HAP-1 (cell line): Measurements from ENCODE around the gene RWDD1.
A peak's percentile ranks its signal among the peaks of the same experiment; 100 is the strongest.

Experiments
- DNase-seq, 2 experiments: peaks; one replicate each; pipeline ENCODE4 v3.0.0-alpha.2; 2016 to 2020; ENCODE audit warnings: low spot score in 2 of 2
- H3K27me3 ChIP-seq: fragments of 250-450 bp; sonication (Bioruptor Pico); 2 replicates; pipeline ENCODE4 v1.5.1; 2020; ENCODE audit warnings: low read depth, mild to moderate bottlenecking, moderate library complexity
- H3K36me3 ChIP-seq: fragments of 250-450 bp; sonication (Bioruptor Pico); replicated peaks from 2 replicates; pipeline ENCODE4 v1.5.1; 2020; ENCODE audit warnings: mild to moderate bottlenecking
- H3K4me1 ChIP-seq: fragments of 250-450 bp; sonication (Bioruptor Pico); 2 replicates; pipeline ENCODE4 v1.5.1; 2020; ENCODE audit warnings: mild to moderate bottlenecking
- H3K4me3 ChIP-seq: fragments of 250-450 bp; sonication (Bioruptor Pico); 2 replicates; pipeline ENCODE4 v1.5.1; 2020; ENCODE audit warnings: mild to moderate bottlenecking, moderate library complexity
- H3K9me3 ChIP-seq: fragments of 250-450 bp; sonication (Bioruptor Pico); 2 replicates; pipeline ENCODE4 v1.5.1; 2020; ENCODE audit warnings: mild to moderate bottlenecking, moderate library complexity
- in situ Hi-C: fragments of 300-500 bp; cut with MboI; formaldehyde crosslinking; loops from 3 replicates; pipeline ENCODE4 v1.14.3; 2020; ENCODE audit warnings: low sequenced_read_pairs, inconsistent platforms, mixed read lengths

RWDD1 gene

GRCh38 chr6:116564921-116565872, 6.1 kb upstream of the RWDD1 start:
- DNase-seq: no peak
- Histone ChIP-seq H3K36me3 (no peaks in the 10 kb centered on the region), H3K27me3 (peaks cover 6% of the 10 kb centered on the region; the same call in 1 of the 2 replicates), H3K4me3 (no peak overlapping the region), H3K4me1 (peaks cover 4% of the 10 kb centered on the region), H3K9me3 (no peaks in the 10 kb centered on the region)
- in situ Hi-C loops: loop anchor here (10.0 kb wide), 1 partner anchor 290 kb away; the partner anchor contains the start of gene TSPYL1

- DNase-seq: no peak
- no peaks in the 10 kb centered on the region for H3K9me3 ChIP-seq
- H3K36me3 ChIP-seq: peaks cover 3% of the 10 kb centered on the region; the same call in 1 of the 2 replicates
- in situ Hi-C loops: loop anchor here (10.0 kb wide), 1 partner anchor 293 kb away; the partner anchor contains the start of gene TSPYL1
- no peak overlapping the region for H3K4me3 ChIP-seq
- peaks cover 6% of the 10 kb centered on the region; the same call in 1 of the 2 replicates for H3K27me3 ChIP-seq
- peaks cover 13% of the 10 kb centered on the region for H3K4me1 ChIP-seq
Observed at GRCh38 chr6:116568111-116568510, 3.2 kb upstream of the RWDD1 start.

DNA sequence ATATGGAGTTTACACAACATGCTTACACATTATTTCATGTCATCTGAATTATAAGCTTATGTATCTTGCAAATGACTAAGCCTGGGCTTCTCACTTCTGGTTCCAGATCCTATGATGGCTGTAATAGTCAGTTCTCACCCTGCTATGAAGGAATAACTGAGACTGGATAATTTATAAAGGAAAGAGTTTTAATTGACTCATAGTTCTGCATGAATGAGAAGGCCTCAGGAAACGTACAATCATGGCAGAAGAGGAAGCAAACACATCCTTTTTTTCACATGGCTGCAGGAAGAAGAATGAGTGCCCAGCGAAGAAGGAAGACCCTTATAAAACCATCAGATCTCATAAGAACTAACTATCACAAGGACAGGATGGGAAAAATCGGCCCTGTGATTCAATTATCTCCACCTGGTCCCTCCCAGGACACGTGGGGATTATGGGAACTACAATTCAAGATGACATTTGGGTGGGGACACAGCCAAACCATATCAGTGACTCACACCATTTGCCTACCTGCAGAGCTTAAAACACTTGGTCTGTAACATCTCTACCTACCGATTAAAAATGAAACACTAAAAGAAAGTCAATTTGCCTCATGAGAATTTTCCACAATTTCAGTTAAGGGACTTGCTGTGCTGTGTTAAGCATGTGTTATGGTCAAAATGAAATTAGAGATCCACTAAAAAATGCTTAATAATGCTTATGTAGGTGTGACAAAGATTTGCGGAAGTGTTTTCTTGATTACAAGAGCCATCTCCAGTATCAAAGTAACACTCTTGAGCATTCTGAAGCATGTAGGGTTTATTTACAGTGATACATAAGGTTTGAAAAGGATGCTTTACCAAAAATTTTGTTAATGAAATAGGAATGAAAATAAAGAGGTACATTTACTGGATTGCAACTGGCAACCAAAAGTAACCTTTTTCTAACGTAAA, 2.2 kb upstream of the RWDD1 start:
- in situ Hi-C loops: loop anchor here (10.0 kb wide), 1 partner anchor 294 kb away; the partner anchor contains the start of gene TSPYL1
- H3K27me3 ChIP-seq: no peaks in the 10 kb centered on the region; the same call in 1 of the 2 replicates
- peaks cover 6% of the 10 kb centered on the region; the same call in 1 of the 2 replicates for H3K36me3 ChIP-seq
- no peak for DNase-seq
- H3K9me3 ChIP-seq: no peaks in the 10 kb centered on the region
- no peak overlapping the region for H3K4me3 ChIP-seq
- peaks cover 21% of the 10 kb centered on the region for H3K4me1 ChIP-seq

DNA sequence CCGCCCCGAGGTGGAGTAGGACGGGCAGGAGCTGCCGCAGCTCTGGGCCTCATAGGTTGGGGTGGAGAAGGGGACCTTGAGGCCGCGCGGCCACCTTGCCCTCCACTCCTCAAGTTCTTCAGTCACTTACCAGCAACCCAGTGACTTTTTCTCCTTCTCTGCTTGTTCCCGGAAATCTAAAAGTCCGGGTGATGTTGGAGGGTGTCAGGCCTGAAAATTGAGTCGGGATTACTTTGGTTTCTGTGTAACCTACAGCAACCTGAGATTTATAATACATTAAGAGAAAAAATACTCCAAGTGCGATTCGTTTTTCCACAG, 338 bp downstream of the RWDD1 start:
- in situ Hi-C loops: no loop called here
- peak overlapping the region; percentile 78 for H3K4me3 ChIP-seq
- peaks cover 14% of the 10 kb centered on the region; the same call in 1 of the 2 replicates for H3K36me3 ChIP-seq
- H3K4me1 ChIP-seq: peaks cover 25% of the 10 kb centered on the region
- no peaks in the 10 kb centered on the region for H3K9me3 ChIP-seq
- DNase-seq: no peak
- no peaks in the 10 kb centered on the region for H3K27me3 ChIP-seq

DNA sequence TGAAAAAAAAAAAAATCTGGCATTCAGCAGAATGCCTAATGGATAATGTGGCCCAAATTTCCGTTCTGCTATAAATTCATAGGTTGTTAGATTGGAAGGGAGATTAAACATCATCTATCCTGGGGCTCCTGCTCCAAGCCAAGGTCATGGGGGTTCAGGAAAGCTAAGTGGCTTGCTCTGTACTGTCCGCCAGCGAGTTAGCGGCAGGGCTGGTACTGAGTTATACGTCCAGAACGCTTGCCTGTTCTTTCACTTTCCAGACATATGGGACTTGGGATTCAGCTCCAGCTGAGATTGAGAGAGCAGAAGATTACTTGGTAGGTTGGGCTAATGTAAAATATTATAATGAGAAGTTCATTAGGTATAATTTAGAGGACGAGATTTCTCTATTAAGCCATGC, 858 bp downstream of the RWDD1 start:
- no peaks in the 10 kb centered on the region for H3K27me3 ChIP-seq
- peaks cover 18% of the 10 kb centered on the region for H3K36me3 ChIP-seq
- H3K4me3 ChIP-seq: peak overlapping the region; percentile 78
- in situ Hi-C loops: no loop called here
- H3K4me1 ChIP-seq: peaks cover 25% of the 10 kb centered on the region
- no peaks in the 10 kb centered on the region for H3K9me3 ChIP-seq
- peak; percentile 22 to 32 for DNase-seq

DNA sequence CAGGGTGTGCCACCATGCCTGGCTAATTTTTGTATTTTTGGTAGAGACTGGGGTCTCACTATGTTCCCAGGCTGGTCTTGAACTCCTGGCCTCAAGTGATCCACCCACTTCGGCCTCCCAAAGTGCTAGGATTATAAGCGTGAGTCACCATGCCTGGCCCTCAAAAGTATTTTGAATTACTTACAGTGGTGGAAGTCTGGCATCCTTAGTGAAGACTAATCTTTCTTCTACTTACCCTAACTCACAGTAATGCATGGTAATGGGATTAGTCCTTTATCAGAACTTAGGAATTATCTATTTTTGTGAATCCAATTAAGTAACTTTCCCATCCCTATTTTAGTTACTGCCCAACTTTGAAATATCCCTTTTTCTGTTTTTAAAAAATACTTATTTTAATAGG, 3.9 kb downstream of the RWDD1 start:
- Histone ChIP-seq H3K9me3 (no peaks in the 10 kb centered on the region), H3K4me3 (no peak overlapping the region), H3K4me1 (peaks cover 24% of the 10 kb centered on the region), H3K27me3 (no peaks in the 10 kb centered on the region), H3K36me3 (peaks cover 20% of the 10 kb centered on the region)
- no peak for DNase-seq
- in situ Hi-C loops: no loop called here

GRCh38 chr6:116577486-116577885, 6.2 kb downstream of the RWDD1 start:
- peaks cover 22% of the 10 kb centered on the region for H3K4me1 ChIP-seq
- H3K36me3 ChIP-seq: peaks cover 26% of the 10 kb centered on the region
- no peak for DNase-seq
- H3K4me3 ChIP-seq: no peak overlapping the region
- no peaks in the 10 kb centered on the region for H3K27me3 ChIP-seq
- in situ Hi-C loops: no loop called here
- H3K9me3 ChIP-seq: no peaks in the 10 kb centered on the region

DNA sequence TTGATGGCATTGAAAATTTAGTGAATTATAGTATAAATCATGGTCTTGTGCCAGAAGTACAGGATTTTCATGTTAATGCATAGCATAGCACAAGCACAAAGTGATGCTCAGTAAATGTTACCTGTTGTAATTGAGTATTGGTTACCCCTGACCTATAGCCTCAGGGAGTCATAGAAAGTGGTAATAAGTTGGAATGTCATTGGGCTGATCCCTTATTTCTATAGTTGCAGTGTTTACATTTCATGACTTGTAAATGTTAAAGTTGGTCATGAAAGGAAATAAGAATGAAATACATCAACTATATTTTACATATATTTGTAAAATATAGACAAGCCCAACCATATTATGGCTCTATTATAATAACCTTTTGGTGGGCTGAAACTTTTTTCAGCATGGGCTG, 7.0 kb downstream of the RWDD1 start:
- DNase-seq: no peak
- peaks cover 26% of the 10 kb centered on the region for H3K36me3 ChIP-seq
- no peak overlapping the region for H3K4me3 ChIP-seq
- in situ Hi-C loops: no loop called here
- peaks cover 13% of the 10 kb centered on the region for H3K4me1 ChIP-seq
- no peaks in the 10 kb centered on the region for H3K27me3 ChIP-seq
- H3K9me3 ChIP-seq: no peaks in the 10 kb centered on the region

DNA sequence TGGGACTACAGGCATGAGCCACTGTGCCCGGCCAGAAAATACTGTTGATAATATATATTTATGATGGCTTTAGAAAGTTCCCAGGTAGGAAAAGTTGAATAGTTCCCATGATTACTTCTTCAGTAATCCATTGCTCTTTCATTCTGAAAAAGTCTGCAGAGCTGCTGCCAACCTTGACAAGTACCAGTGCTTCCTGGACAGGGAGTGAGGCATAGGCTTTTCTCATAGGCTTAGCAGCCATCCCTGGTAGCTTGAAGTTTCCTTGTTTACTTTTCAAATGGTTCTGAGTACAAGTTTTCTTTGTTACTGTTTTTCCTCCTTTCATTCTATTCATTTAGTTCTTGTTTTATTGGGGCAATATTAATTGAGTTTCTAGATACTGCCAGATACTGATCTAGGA, 7.8 kb downstream of the RWDD1 start:
- peaks cover 7% of the 10 kb centered on the region for H3K4me1 ChIP-seq
- H3K4me3 ChIP-seq: no peak overlapping the region
- in situ Hi-C loops: no loop called here
- DNase-seq: no peak
- no peaks in the 10 kb centered on the region for H3K9me3 ChIP-seq
- peaks cover 23% of the 10 kb centered on the region for H3K36me3 ChIP-seq
- no peaks in the 10 kb centered on the region for H3K27me3 ChIP-seq

GRCh38 chr6:116580198-116580597, 8.9 kb downstream of the RWDD1 start:
- Histone ChIP-seq H3K4me1 (peaks cover 4% of the 10 kb centered on the region; the same call in 1 of the 2 replicates), H3K9me3 (no peaks in the 10 kb centered on the region), H3K4me3 (no peak overlapping the region), H3K27me3 (no peaks in the 10 kb centered on the region), H3K36me3 (peaks cover 26% of the 10 kb centered on the region)
- in situ Hi-C loops: no loop called here
- DNase-seq: no peak

- Histone ChIP-seq H3K4me3 (no peak overlapping the region), H3K27me3 (no peaks in the 10 kb centered on the region), H3K9me3 (no peaks in the 10 kb centered on the region), H3K4me1 (no peaks in the 10 kb centered on the region), H3K36me3 (peaks cover 35% of the 10 kb centered on the region)
- no peak for DNase-seq
- in situ Hi-C loops: no loop called here
Observed at GRCh38 chr6:116586276-116586675, 15.0 kb downstream of the RWDD1 start.

- no peaks in the 10 kb centered on the region for H3K9me3 ChIP-seq
- DNase-seq: no peak
- H3K27me3 ChIP-seq: no peaks in the 10 kb centered on the region
- H3K4me3 ChIP-seq: no peak overlapping the region
- H3K36me3 ChIP-seq: peaks cover 38% of the 10 kb centered on the region
- in situ Hi-C loops: no loop called here
- no peaks in the 10 kb centered on the region for H3K4me1 ChIP-seq
Observed at GRCh38 chr6:116586738-116587137, 15.4 kb downstream of the RWDD1 start.

- DNase-seq: no peak
- no peak overlapping the region for H3K4me3 ChIP-seq
- no peaks in the 10 kb centered on the region for H3K27me3 ChIP-seq
- peaks cover 26% of the 10 kb centered on the region for H3K36me3 ChIP-seq
- no peaks in the 10 kb centered on the region for H3K9me3 ChIP-seq
- in situ Hi-C loops: no loop called here
- H3K4me1 ChIP-seq: no peaks in the 10 kb centered on the region
Observed at GRCh38 chr6:116595247-116595646, 23.9 kb downstream of the RWDD1 start.
